HG03039 (cell line): ENCODE results near the gene GJA4.

ENCODE experiments used
- ATAC-seq: cut with Tn5 transposase; IDR thresholded peaks from one replicate; pipeline ENCODE4 v1.9.1; 2021; ENCODE audit warnings: mild to moderate bottlenecking, moderate library complexity; ENCODE audit not compliant: unreplicated experiment

Gene GJA4

GRCh38 chr1:34829250-34829649 is 36.5 kb downstream of the GJA4 start:
- ATAC-seq, result no peak

GRCh38 chr1:34831721-34832246 is 39.0 kb downstream of the GJA4 start:
- ATAC-seq, result no peak

GRCh38 chr1:34833711-34834110 is 40.9 kb downstream of the GJA4 start:
- no peak for ATAC-seq

- ATAC-seq, result no peak
Observed at GRCh38 chr1:34839526-34840305, 46.9 kb downstream of the GJA4 start.

GRCh38 chr1:34840426-34840825 is 47.6 kb downstream of the GJA4 start:
- no peak for ATAC-seq

- no peak for ATAC-seq
Observed at GRCh38 chr1:34842073-34842472, 49.3 kb downstream of the GJA4 start.

GRCh38 chr1:34842952-34843371 is 50.2 kb downstream of the GJA4 start:
- no peak for ATAC-seq

GRCh38 chr1:34843392-34844251 is 50.8 kb downstream of the GJA4 start:
- no peak for ATAC-seq

- ATAC-seq, result no peak
Observed at GRCh38 chr1:34844252-34844634, 51.4 kb downstream of the GJA4 start.
